Ishikawa (cell line): Measurements from ENCODE around the gene ATG14.

ENCODE experiments used
- CEBPB ChIP-seq: IDR thresholded peaks from 2 replicates; pipeline ENCODE4 v1.6.1; 2012
- CREB1 ChIP-seq: IDR thresholded peaks from 2 replicates; pipeline ENCODE4 v1.6.1; 2012; ENCODE audit warnings: low read depth
- EGR1 ChIP-seq: IDR thresholded peaks from 2 replicates; pipeline ENCODE4 v1.6.1; 2012
- EP300 ChIP-seq: IDR thresholded peaks from 2 replicates; pipeline ENCODE4 v1.6.1; 2012; ENCODE audit warnings: borderline replicate concordance
- FOXM1 ChIP-seq: IDR thresholded peaks from 2 replicates; pipeline ENCODE4 v1.6.1; 2012; ENCODE audit warnings: low read depth, borderline replicate concordance
- MAX ChIP-seq: IDR thresholded peaks from 2 replicates; pipeline ENCODE4 v1.6.1; 2012
- NFIC ChIP-seq: IDR thresholded peaks from 2 replicates; pipeline ENCODE4 v1.6.1; 2012
- RAD21 ChIP-seq: IDR thresholded peaks from 2 replicates; pipeline ENCODE4 v1.6.1; 2012; ENCODE audit warnings: low read depth
- REST ChIP-seq: IDR thresholded peaks from 2 replicates; pipeline ENCODE4 v1.6.1; 2012; ENCODE audit warnings: low read depth, mild to moderate bottlenecking
- TAF1 ChIP-seq: IDR thresholded peaks from 2 replicates; pipeline ENCODE4 v1.6.1; 2012; ENCODE audit warnings: low read depth, mild to moderate bottlenecking
- TCF12 ChIP-seq: IDR thresholded peaks from 2 replicates; pipeline ENCODE4 v1.6.1; 2012; ENCODE audit warnings: low read depth
- TEAD4 ChIP-seq: IDR thresholded peaks from 2 replicates; pipeline ENCODE4 v1.6.1; 2012
- USF1 ChIP-seq: IDR thresholded peaks from 2 replicates; pipeline ENCODE4 v1.6.1; 2012
- YY1 ChIP-seq: IDR thresholded peaks from 2 replicates; pipeline ENCODE4 v1.6.1; 2012; ENCODE audit warnings: low read depth
- ZBTB7A ChIP-seq: IDR thresholded peaks from 2 replicates; pipeline ENCODE4 v1.6.1; 2012; ENCODE audit warnings: low read depth

ATG14 gene

GRCh38 chr14:55398679-55399078 is 13.0 kb downstream of the ATG14 start:
- TF ChIP-seq CREB1 (no peak), FOXM1 (no peak), USF1 (no peak), NFIC (no peak), YY1 (no peak), CEBPB (no peak), RAD21 (no peak), ZBTB7A (no peak), TCF12 (no peak), REST (no peak), TAF1 (no peak), MAX (no peak), TEAD4 (no peak), EGR1 (no peak), EP300 (no peak)

GRCh38 chr14:55389330-55389729 is 22.3 kb downstream of the ATG14 start:
- no peak for TF ChIP-seq REST

GRCh38 chr14:55388160-55388559 is 23.5 kb downstream of the ATG14 start:
- TF ChIP-seq ZBTB7A = no peak
- TF ChIP-seq MAX = no peak
- TF ChIP-seq TEAD4 = no peak
- no peak for TF ChIP-seq TCF12
- no peak for TF ChIP-seq NFIC
- no peak for TF ChIP-seq EGR1
- TF ChIP-seq CEBPB = no peak
- no peak for TF ChIP-seq TAF1
- TF ChIP-seq FOXM1 = no peak
- TF ChIP-seq CREB1 = no peak
- no peak for TF ChIP-seq RAD21
- no peak for TF ChIP-seq EP300
- no peak for TF ChIP-seq USF1
- no peak for TF ChIP-seq REST
- TF ChIP-seq YY1 = no peak

- TF ChIP-seq FOXM1 (no peak), ZBTB7A (no peak), CEBPB (no peak), YY1 (no peak), CREB1 (no peak), TAF1 (no peak), MAX (no peak), REST (no peak), USF1 (no peak), TCF12 (no peak), EP300 (no peak), RAD21 (no peak), EGR1 (no peak), NFIC (no peak), TEAD4 (no peak)
Observed at GRCh38 chr14:55387121-55387520, 24.5 kb downstream of the ATG14 start.
